22Rv1 (cell line): Measurements from ENCODE around the gene CD48.

Source experiments
- CTCF ChIP-seq: fragments of 450-650 bp; IDR thresholded peaks from 2 replicates; pipeline ENCODE4 v1.5.1; 2017; ENCODE audit warnings: mild to moderate bottlenecking
- ZFX ChIP-seq: fragments of 450-650 bp; IDR thresholded peaks from 2 replicates; pipeline ENCODE4 v1.6.1; 2017; ENCODE audit warnings: antibody characterized with exemption, borderline replicate concordance

- no peak for TF ChIP-seq CTCF
- no peak for TF ChIP-seq ZFX
Measured at GRCh38 chr1:160708801-160709200, 2.8 kb downstream of the CD48 start.
